Progenitor cell of endocrine pancreas (in vitro differentiated cells): ENCODE measurements around the gene NFATC3. TPM values are rescaled to one million over a fixed set of nuclear protein-coding genes. Genes with fewer than 3 reads are reported as not detected.

Source experiments
- DNase-seq: peaks from one replicate; pipeline ENCODE4 v3.0.0; 2021; ENCODE audit warnings: low spot score; ENCODE audit not compliant: unreplicated experiment
- H3K27ac Mint-ChIP-seq: 2 replicates; pipeline ENCODE4 v1.8.0; 2021; ENCODE audit warnings: mild to moderate bottlenecking, moderate library complexity, mixed read lengths
- H3K27me3 Mint-ChIP-seq: 2 replicates; pipeline ENCODE4 v1.8.0; 2021; ENCODE audit warnings: mixed read lengths
- H3K36me3 Mint-ChIP-seq: 2 replicates; pipeline ENCODE4 v1.8.0; 2022; ENCODE audit warnings: mixed read lengths; ENCODE audit not compliant: insufficient read depth
- H3K4me1 Mint-ChIP-seq: 2 replicates; pipeline ENCODE4 v1.8.0; 2021; ENCODE audit warnings: low read depth, mixed read lengths
- H3K4me3 Mint-ChIP-seq: 2 replicates; pipeline ENCODE4 v1.8.0; 2021; ENCODE audit warnings: low read depth, mild to moderate bottlenecking, moderate library complexity, mixed read lengths
- H3K9me3 Mint-ChIP-seq: 2 replicates; pipeline ENCODE4 v1.8.0; 2021; ENCODE audit warnings: low read depth, mixed read lengths
- total RNA-seq: library from RNA; stranded (reverse); gene quantifications from 2 replicates; pipeline ENCODE4 v1.2.1, GENCODE V29; 2021
- TF ChIP-seq, protein P1 (sequence below): fragments of 200-600 bp; sonication (generic); IDR thresholded peaks from one replicate; pipeline ENCODE4 v1.5.0; 2021; ENCODE audit warnings: antibody characterized with exemption, mild to moderate bottlenecking; ENCODE audit not compliant: unreplicated experiment

The NFATC3 gene
- total RNA-seq, 1 donor from 2014 or later: 51.8 TPM

DNA sequence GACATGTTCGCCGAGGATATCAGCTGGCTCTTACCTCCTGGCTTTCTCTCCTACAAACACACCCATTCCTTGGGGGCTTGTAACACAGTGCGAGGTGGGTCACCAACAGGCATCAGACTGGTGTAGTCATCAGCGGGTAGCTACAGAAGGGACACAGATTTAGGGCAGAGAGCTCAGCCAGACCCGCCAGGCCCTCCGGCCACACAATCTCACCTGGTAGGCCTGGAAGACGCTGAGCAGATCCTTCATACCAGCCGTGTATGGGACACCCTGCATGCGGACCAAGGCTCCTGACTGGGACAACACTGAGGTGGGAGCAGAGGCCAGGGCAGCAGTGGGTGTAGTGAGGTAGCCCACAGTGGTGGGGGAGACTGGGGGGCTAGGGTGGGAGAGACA is 145.0 kb downstream of the NFATC3 start:
- Mint-ChIP-seq H3K27ac (no peak overlapping the region), H3K27me3 (no peaks in the 10 kb centered on the region), H3K4me1 (peaks cover 17% of the 10 kb centered on the region), H3K36me3 (peaks cover 13% of the 10 kb centered on the region), H3K4me3 (no peak overlapping the region), H3K9me3 (no peaks in the 10 kb centered on the region)
- no peak for DNase-seq
- TF ChIP-seq, protein P1, sequence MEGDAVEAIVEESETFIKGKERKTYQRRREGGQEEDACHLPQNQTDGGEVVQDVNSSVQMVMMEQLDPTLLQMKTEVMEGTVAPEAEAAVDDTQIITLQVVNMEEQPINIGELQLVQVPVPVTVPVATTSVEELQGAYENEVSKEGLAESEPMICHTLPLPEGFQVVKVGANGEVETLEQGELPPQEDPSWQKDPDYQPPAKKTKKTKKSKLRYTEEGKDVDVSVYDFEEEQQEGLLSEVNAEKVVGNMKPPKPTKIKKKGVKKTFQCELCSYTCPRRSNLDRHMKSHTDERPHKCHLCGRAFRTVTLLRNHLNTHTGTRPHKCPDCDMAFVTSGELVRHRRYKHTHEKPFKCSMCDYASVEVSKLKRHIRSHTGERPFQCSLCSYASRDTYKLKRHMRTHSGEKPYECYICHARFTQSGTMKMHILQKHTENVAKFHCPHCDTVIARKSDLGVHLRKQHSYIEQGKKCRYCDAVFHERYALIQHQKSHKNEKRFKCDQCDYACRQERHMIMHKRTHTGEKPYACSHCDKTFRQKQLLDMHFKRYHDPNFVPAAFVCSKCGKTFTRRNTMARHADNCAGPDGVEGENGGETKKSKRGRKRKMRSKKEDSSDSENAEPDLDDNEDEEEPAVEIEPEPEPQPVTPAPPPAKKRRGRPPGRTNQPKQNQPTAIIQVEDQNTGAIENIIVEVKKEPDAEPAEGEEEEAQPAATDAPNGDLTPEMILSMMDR: no peak

- TF ChIP-seq, protein P1: no peak
- Mint-ChIP-seq H3K4me1 (peaks cover 17% of the 10 kb centered on the region), H3K9me3 (no peaks in the 10 kb centered on the region), H3K4me3 (no peak overlapping the region), H3K36me3 (peaks cover 13% of the 10 kb centered on the region), H3K27ac (peak overlapping the region; percentile 73), H3K27me3 (no peaks in the 10 kb centered on the region)
- DNase-seq: no peak
These were observed 145.8 kb downstream of the NFATC3 start for GRCh38 chr16:68230956-68231355.

- Mint-ChIP-seq H3K9me3 (no peaks in the 10 kb centered on the region), H3K36me3 (peaks cover 13% of the 10 kb centered on the region), H3K27ac (no peak overlapping the region), H3K27me3 (no peaks in the 10 kb centered on the region), H3K4me3 (no peak overlapping the region), H3K4me1 (peaks cover 21% of the 10 kb centered on the region)
- TF ChIP-seq, protein P1: no peak
- DNase-seq: no peak
These were observed 146.4 kb downstream of the NFATC3 start for GRCh38 chr16:68231384-68232136.

- Mint-ChIP-seq H3K27ac (no peak overlapping the region), H3K36me3 (peaks cover 13% of the 10 kb centered on the region), H3K4me3 (no peak overlapping the region), H3K9me3 (no peaks in the 10 kb centered on the region), H3K27me3 (no peaks in the 10 kb centered on the region), H3K4me1 (peaks cover 25% of the 10 kb centered on the region)
- DNase-seq: no peak
- TF ChIP-seq, protein P1: no peak
These were observed 147.2 kb downstream of the NFATC3 start for GRCh38 chr16:68232335-68232734.

DNA sequence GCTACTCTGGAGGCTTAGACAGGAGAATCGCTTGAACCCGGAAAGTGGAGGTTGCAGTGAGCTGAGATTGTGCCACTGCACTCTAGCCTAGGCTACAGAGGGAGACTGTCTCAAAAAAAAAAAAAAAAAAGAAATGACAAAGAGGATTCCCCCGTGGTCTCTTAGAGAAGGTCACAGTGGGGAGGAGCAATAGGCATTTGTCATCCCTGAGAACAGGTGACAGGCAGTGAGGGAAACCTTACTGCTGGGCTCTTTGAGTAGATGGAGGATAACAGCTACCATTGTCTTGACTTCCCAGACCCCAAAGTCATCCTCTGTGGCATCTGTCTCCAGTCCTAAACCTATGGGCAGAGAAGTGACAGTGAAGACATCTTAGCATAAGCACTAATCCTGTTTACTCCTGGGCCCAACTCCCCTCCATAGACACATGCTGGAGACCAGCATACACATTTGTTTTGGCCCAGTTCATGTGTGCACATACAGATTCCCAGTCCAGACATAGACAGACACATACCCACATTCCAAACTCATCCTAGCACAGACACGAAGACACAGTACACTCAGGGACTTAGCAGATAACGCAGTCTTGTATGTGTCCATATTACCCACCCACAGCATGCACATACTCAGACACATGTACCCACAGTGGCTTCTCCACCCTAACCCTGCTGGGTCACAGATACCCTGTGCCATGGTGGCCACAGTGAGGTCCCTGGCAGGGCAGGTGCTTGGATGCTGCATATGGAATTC is 148.1 kb downstream of the NFATC3 start:
- Mint-ChIP-seq H3K4me3 (peak overlapping the region; percentile 10), H3K27ac (peak overlapping the region; percentile 96), H3K36me3 (peaks cover 15% of the 10 kb centered on the region)

More for the DNA sequence above, 148.1 kb downstream of the NFATC3 start:
- Mint-ChIP-seq H3K4me1 (peaks cover 28% of the 10 kb centered on the region), H3K9me3 (no peaks in the 10 kb centered on the region), H3K27me3 (no peaks in the 10 kb centered on the region)
- DNase-seq: no peak
- TF ChIP-seq, protein P1: no peak
